IMR-90 (cell line): Measurements from ENCODE around the gene ITIH2. TPM values are rescaled to one million over a fixed set of nuclear protein-coding genes. Genes with fewer than 3 reads are reported as not detected.

ENCODE experiments used
- ATAC-seq: fragments of 200-7000 bp; cut with Tn5 transposase; 2 replicates; pipeline ENCODE4 v1.9.1; 2020; ENCODE audit warnings: low read depth, mild to moderate bottlenecking, moderate library complexity
- BruUV-seq: library from RNA; stranded (reverse); fragments of 400-500 nt; replicated peaks from 2 replicates; lab custom pipeline; 2021; lab: Mats Ljungman, UMichigan
- CTCF ChIA-PET: fragments of 300-600 bp; formaldehyde crosslinking; extraction: SDS; loops from one replicate; lab custom pipeline; 2021; ENCODE audit warnings: antibody characterized with exemption; lab: Yijun Ruan, JAX
- POLR2A ChIA-PET: fragments of 300-600 bp; sonication (Branson Sonifier 250); formaldehyde crosslinking; loops from one replicate; lab custom pipeline; 2022; ENCODE audit warnings: antibody characterized with exemption; ENCODE audit not compliant: unreplicated experiment; lab: Charles Lee
- DNase-seq: peaks from one replicate; pipeline ENCODE4 v3.0.0; 2013
- H2AFZ ChIP-seq: replicated peaks from 2 replicates; pipeline ENCODE3; 2013; ENCODE audit warnings: low read length, mild to moderate bottlenecking; ENCODE audit not compliant: poor library complexity
- H2AK5ac ChIP-seq: 2 replicates; pipeline ENCODE4 v1.6.1; 2013; ENCODE audit warnings: low read depth, low read length, inconsistent platforms
- H2AK9ac ChIP-seq: replicated peaks from 2 replicates; pipeline ENCODE3; 2013; ENCODE audit warnings: mild to moderate bottlenecking, low read depth, low read length, moderate library complexity; ENCODE audit not compliant: poor library complexity
- H2BK120ac ChIP-seq: 2 replicates; pipeline ENCODE4 v1.6.1; 2013; ENCODE audit warnings: low read depth, low read length, inconsistent platforms
- H2BK15ac ChIP-seq: 3 replicates; pipeline ENCODE4 v1.6.1; 2013; ENCODE audit warnings: low read depth, low read length, inconsistent platforms
- H2BK20ac ChIP-seq: 2 replicates; pipeline ENCODE4 v1.6.1; 2013; ENCODE audit warnings: low read depth, mild to moderate bottlenecking, inconsistent platforms, low read length, moderate library complexity
- H2BK5ac ChIP-seq: 2 replicates; pipeline ENCODE4 v1.6.1; 2013; ENCODE audit warnings: mild to moderate bottlenecking, low read depth, low read length, inconsistent platforms; ENCODE audit not compliant: poor library complexity, severe bottlenecking
- H3K14ac ChIP-seq: replicated peaks from 2 replicates; pipeline ENCODE4 v1.6.1; 2013; ENCODE audit warnings: low read depth, low read length, inconsistent platforms
- H3K18ac ChIP-seq: 2 replicates; pipeline ENCODE4 v1.6.1; 2013; ENCODE audit warnings: low read depth, low read length, control low read depth
- H3K23ac ChIP-seq: 2 replicates; pipeline ENCODE4 v1.6.1; 2013; ENCODE audit warnings: low read depth, low read length, inconsistent platforms
- H3K27ac ChIP-seq: 2 replicates; pipeline ENCODE4 v1.5.1; 2013; ENCODE audit warnings: mild to moderate bottlenecking, control low read depth, low read length; ENCODE audit not compliant: insufficient read depth
- H3K27me3 ChIP-seq: 2 replicates; pipeline ENCODE4 v1.6.1; 2013; ENCODE audit warnings: low read length; ENCODE audit not compliant: control insufficient read depth, insufficient read depth
- H3K36me3 ChIP-seq: 2 replicates; pipeline ENCODE4 v1.6.1; 2013; ENCODE audit warnings: low read length, mixed read lengths; ENCODE audit not compliant: control insufficient read depth, insufficient read depth
- H3K4ac ChIP-seq: 2 replicates; pipeline ENCODE4 v1.6.1; 2013; ENCODE audit warnings: low read depth, low read length, inconsistent platforms
- H3K4me1 ChIP-seq: 2 replicates; pipeline ENCODE4 v1.6.1; 2013; ENCODE audit warnings: low read length, mixed read lengths; ENCODE audit not compliant: control insufficient read depth, insufficient read depth
- H3K4me2 ChIP-seq: 2 replicates; pipeline ENCODE4 v1.6.1; 2013; ENCODE audit warnings: low read depth, mild to moderate bottlenecking, control low read depth, low read length, moderate library complexity
- H3K4me3 ChIP-seq: 2 replicates; pipeline ENCODE4 v1.5.1; 2013; ENCODE audit warnings: low read depth, mild to moderate bottlenecking, control low read depth, low read length, moderate library complexity; ENCODE audit not compliant: insufficient read depth
- H3K56ac ChIP-seq: 2 replicates; pipeline ENCODE4 v1.6.1; 2013; ENCODE audit warnings: low read length, inconsistent platforms; ENCODE audit not compliant: insufficient read depth; ENCODE audit errors: extremely low read depth
- H3K79me1 ChIP-seq, 2 experiments: 2 replicates each; pipeline ENCODE4 v1.6.1; 2013; ENCODE audit warnings: low read length in 2 of 2, inconsistent platforms in 1 of 2, low read depth in 1 of 2
- H3K9ac ChIP-seq: 2 replicates; pipeline ENCODE4 v1.6.1; 2013; ENCODE audit warnings: low read depth, low read length, control low read depth
- H3K9me1 ChIP-seq: 2 replicates; pipeline ENCODE4 v1.6.1; 2013; ENCODE audit warnings: low read length, inconsistent platforms; ENCODE audit not compliant: insufficient read depth
- H3K9me3 ChIP-seq: 2 replicates; pipeline ENCODE4 v1.6.1; 2013; ENCODE audit warnings: low read length; ENCODE audit not compliant: control insufficient read depth, insufficient read depth
- H4K20me1 ChIP-seq: 2 replicates; pipeline ENCODE4 v1.6.1; 2013; ENCODE audit warnings: low read length, inconsistent platforms; ENCODE audit not compliant: insufficient read depth
- H4K5ac ChIP-seq: 2 replicates; pipeline ENCODE4 v1.6.1; 2013; ENCODE audit warnings: mild to moderate bottlenecking, low read depth, low read length, control low read depth
- H4K8ac ChIP-seq, 2 experiments: 2 replicates each; pipeline ENCODE4 v1.6.1; 2013; ENCODE audit warnings: low read depth in 2 of 2, low read length in 2 of 2, control low read depth in 1 of 2, inconsistent platforms in 1 of 2
- H4K91ac ChIP-seq: 2 replicates; pipeline ENCODE4 v1.6.1; 2013; ENCODE audit warnings: low read depth, low read length, inconsistent platforms; ENCODE audit not compliant: insufficient read depth
- BHLHE40 ChIP-seq: fragments of 150-350 bp; IDR thresholded peaks from 2 replicates; pipeline ENCODE4 v1.6.1; 2016; ENCODE audit warnings: mild to moderate bottlenecking, low read depth, low read length
- CEBPB ChIP-seq: IDR thresholded peaks from 2 replicates; pipeline ENCODE4 v1.6.1; 2012; ENCODE audit warnings: low read depth, low read length, improper control_type of control experiment
- ELK1 ChIP-seq: fragments of 150-350 bp; IDR thresholded peaks from 2 replicates; pipeline ENCODE4 v1.6.1; 2016; ENCODE audit warnings: low read depth, mild to moderate bottlenecking, low read length, moderate library complexity, borderline replicate concordance
- FOS ChIP-seq: fragments of 150-350 bp; IDR thresholded peaks from 2 replicates; pipeline ENCODE4 v1.6.1; 2016; ENCODE audit warnings: low read depth, low read length
- POLR2A ChIP-seq: IDR thresholded peaks from 2 replicates; pipeline ENCODE4 v1.6.1; 2012; ENCODE audit warnings: mild to moderate bottlenecking, low read depth, low read length
- RAD21 ChIP-seq: IDR thresholded peaks from 2 replicates; pipeline ENCODE4 v1.6.1; 2012; ENCODE audit warnings: low read length, improper control_type of control experiment
- SMC3 ChIP-seq: fragments of 150-350 bp; IDR thresholded peaks from 2 replicates; pipeline ENCODE4 v1.6.1; 2016; ENCODE audit warnings: low read depth, mild to moderate bottlenecking, antibody characterized with exemption, low read length, moderate library complexity
- USF2 ChIP-seq: fragments of 150-350 bp; IDR thresholded peaks from 2 replicates; pipeline ENCODE4 v1.6.1; 2017; ENCODE audit warnings: mild to moderate bottlenecking, antibody characterized with exemption, low read length, low read depth
- WGBS, 2 experiments: methylation state at CpG; one replicate each; pipeline versions ENCODE4 v1.1.5 to v1.1.7; 2013; ENCODE audit warnings: missing lambda C conversion rate in 2 of 2; ENCODE audit not compliant: insufficient read length in 1 of 2; ENCODE audit errors: extremely low coverage in 2 of 2; 5-methylcytosine and 5-hydroxymethylcytosine counted together
- dilution Hi-C: fragments of 300-500 bp; cut with HindIII; formaldehyde crosslinking; loops from one replicate; pipeline ENCODE4 v1.14.3; 2018; ENCODE audit warnings: low sequenced_read_pairs; ENCODE audit not compliant: unreplicated experiment
- in situ Hi-C: fragments of 300-500 bp; cut with MboI; formaldehyde crosslinking; loops from 3 replicates; pipeline ENCODE4 v1.14.3; 2019; ENCODE audit warnings: low sequenced_read_pairs, inconsistent platforms, mixed read lengths
- intact Hi-C: fragments of 100-400 bp; cut with micrococcal nuclease; formaldehyde crosslinking; loops from 2 replicates; pipeline ENCODE4 v1.10.0; 2022
- polyA plus RNA-seq, 3 experiments: library from polyadenylated mRNA; depleted of rRNA; stranded (reverse); fragments of >200 nt; gene quantifications; 2 replicates each; pipeline ENCODE4 v1.2.3, GENCODE V29; 2012; ENCODE audit warnings: low replicate concordance in 1 of 3
- total RNA-seq: library from RNA; depleted of rRNA; stranded (reverse); fragments of >200 nt; gene quantifications from 2 replicates; pipeline ENCODE4 v1.2.3, GENCODE V29; 2012

The ITIH2 gene
- total and polyA plus RNA-seq, 2 of the 4 experiments (the other 2 are of a cell fraction) = not detected

GRCh38 chr10:7659560-7659959, 43.6 kb upstream of the ITIH2 start:
- no peaks in the 10 kb centered on the region for H3K9me1 ChIP-seq
- no peak overlapping the region for H3K4ac ChIP-seq
- H2AK5ac ChIP-seq = no peak overlapping the region
- H3K56ac ChIP-seq = no peak overlapping the region
- no peak overlapping the region for H3K27ac ChIP-seq
- H4K20me1 ChIP-seq = no peaks in the 10 kb centered on the region
- H3K4me3 ChIP-seq = no peak overlapping the region
- H3K9me3 ChIP-seq = no peaks in the 10 kb centered on the region
- H2BK120ac ChIP-seq = no peak overlapping the region
- H2AFZ ChIP-seq = no peak overlapping the region
- H2BK20ac ChIP-seq = no peak overlapping the region
- no peaks in the 10 kb centered on the region for H3K36me3 ChIP-seq
- H2BK5ac ChIP-seq = no peak overlapping the region
- intact Hi-C loops (no loop called here), dilution Hi-C loops (no loop called here), in situ Hi-C loops (no loop called here)
- ATAC-seq (no peak), DNase-seq (no peak)
- no peak overlapping the region for H3K9ac ChIP-seq
- H2BK15ac ChIP-seq = no peak overlapping the region
- TF ChIP-seq BHLHE40 (no peak), ELK1 (no peak), USF2 (no peak), CEBPB (no peak), SMC3 (no peak), RAD21 (no peak), POLR2A (no peak), FOS (no peak)
- POLR2A ChIA-PET = no interaction called here
- no peak overlapping the region for H4K8ac ChIP-seq
- H4K5ac ChIP-seq = no peak overlapping the region
- no peaks in the 10 kb centered on the region for H3K79me1 ChIP-seq
- no peaks in the 10 kb centered on the region for H3K4me1 ChIP-seq
- no peak overlapping the region for H3K18ac ChIP-seq
- H3K4me2 ChIP-seq = no peak overlapping the region
- no peak overlapping the region for H3K14ac ChIP-seq
- no peak overlapping the region for H2AK9ac ChIP-seq
- no peak overlapping the region for H3K23ac ChIP-seq
- no TSS peak for BruUV-seq
- no CpG with 5 or more reads among the region's 4 CpGs for WGBS, 2 experiments
- CTCF ChIA-PET = no interaction called here
- no peaks in the 10 kb centered on the region; the same call in 1 of the 2 replicates for H3K27me3 ChIP-seq
- H4K91ac ChIP-seq = no peak overlapping the region
